ENCODE data around the gene SASS6.

DNA sequence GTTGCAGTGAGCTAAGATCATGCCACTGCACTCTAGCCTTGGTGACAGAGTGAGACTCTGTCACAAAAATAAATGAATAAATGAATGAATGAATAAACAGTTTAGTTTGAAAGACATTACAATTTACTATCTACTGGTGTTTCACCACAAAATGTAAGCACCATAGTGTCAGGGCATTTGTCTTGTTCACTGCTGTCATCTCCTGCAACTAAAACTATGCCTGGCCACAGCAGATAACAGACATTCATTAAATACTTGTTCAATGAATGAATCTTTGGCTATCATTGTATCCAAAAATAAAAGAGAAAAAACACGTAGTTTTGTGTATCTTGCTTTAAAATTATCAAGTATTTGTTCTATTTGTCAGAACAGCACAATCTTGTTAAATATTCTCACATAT, 32.5 kb downstream of the SASS6 start:
- TF ChIP-seq, protein P1, sequence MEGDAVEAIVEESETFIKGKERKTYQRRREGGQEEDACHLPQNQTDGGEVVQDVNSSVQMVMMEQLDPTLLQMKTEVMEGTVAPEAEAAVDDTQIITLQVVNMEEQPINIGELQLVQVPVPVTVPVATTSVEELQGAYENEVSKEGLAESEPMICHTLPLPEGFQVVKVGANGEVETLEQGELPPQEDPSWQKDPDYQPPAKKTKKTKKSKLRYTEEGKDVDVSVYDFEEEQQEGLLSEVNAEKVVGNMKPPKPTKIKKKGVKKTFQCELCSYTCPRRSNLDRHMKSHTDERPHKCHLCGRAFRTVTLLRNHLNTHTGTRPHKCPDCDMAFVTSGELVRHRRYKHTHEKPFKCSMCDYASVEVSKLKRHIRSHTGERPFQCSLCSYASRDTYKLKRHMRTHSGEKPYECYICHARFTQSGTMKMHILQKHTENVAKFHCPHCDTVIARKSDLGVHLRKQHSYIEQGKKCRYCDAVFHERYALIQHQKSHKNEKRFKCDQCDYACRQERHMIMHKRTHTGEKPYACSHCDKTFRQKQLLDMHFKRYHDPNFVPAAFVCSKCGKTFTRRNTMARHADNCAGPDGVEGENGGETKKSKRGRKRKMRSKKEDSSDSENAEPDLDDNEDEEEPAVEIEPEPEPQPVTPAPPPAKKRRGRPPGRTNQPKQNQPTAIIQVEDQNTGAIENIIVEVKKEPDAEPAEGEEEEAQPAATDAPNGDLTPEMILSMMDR (IDR thresholded peaks at IDR 0.05 in 2 of 3, conservative IDR thresholded peaks at IDR 0.05 in 1 of 3; ENCODE audit: control insufficient read depth in 2 of 3, extremely low read depth in 1 of 3, insufficient read depth in 1 of 3, low read depth in 3 of 3, low read length in 3 of 3): no peak
- TF ChIP-seq CHD4 (IDR thresholded peaks at IDR 0.05) (no peak), SIN3A (IDR thresholded peaks at IDR 0.05; ENCODE audit: low read depth, low read length) (no peak), ZNF207 (IDR thresholded peaks at IDR 0.05; ENCODE audit: borderline replicate concordance) (no peak), YBX1 (IDR thresholded peaks at IDR 0.05) (no peak)

All from GM12878 (cell line).